HG03342 (cell line): ENCODE data around the gene CYB561D2.

ENCODE experiments used
- ATAC-seq: cut with Tn5 transposase; IDR thresholded peaks from one replicate; pipeline ENCODE4 v1.9.1; 2021; ENCODE audit warnings: mild to moderate bottlenecking, moderate library complexity; ENCODE audit not compliant: unreplicated experiment

CYB561D2 gene

DNA sequence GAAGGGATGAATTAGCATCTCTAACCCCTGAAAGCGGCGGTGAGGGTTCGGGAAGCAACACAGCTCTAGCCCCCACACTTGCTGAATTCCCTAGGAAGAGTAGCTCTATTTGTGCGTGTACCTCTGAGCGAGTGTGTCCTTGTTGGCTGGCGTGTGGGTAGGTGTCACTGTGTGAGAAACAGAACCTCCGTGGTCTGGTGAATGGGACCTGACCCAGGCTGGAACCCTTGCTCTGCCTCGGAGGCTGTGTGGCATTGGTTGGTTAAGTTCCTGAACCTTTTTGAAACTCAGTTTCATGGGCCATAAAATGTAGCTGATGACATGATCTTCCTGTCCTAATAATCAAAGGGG is 9.1 kb downstream of the CYB561D2 start:
- ATAC-seq, result no peak

GRCh38 chr3:50364573-50365079 is 14.0 kb downstream of the CYB561D2 start:
- ATAC-seq, result peak; percentile 4

DNA sequence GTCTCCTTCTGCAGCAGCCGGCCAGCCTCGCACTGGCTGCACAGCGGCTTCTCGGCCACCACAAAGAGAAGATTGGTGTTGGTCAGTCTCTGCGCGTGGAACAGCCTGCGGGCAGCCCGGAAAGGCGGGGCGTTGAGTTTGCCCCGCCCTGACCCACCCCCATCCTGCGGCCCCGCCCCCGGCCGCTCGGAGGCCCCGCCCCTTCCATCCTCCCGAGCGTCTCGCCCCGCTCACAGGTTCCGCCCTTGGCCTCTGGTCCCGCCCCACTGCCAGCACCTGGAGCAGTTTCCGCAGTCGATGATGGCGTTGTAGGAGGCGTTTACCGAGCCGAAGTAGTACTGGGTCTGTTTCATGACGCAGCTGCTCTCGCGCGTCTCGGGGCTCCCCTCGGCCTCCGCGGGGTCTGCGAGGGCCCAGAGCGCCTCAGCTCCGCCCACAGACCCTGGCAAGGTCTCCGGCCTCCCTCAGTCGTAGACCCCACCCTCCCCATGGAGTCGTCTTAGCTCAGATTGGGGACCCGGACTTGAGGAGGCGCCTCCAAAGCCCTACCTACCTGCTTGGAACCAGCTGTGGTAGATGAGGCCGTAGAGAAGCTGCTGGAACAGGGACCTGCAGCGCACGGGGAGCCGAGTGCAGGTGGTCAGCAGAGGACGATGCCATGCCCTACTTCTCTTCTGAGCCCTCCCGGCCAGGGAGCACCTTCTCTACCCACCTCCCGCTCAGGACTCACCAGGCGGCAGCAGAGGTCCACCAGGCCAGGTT is 14.6 kb downstream of the CYB561D2 start:
- ATAC-seq, result peak; percentile 89

DNA sequence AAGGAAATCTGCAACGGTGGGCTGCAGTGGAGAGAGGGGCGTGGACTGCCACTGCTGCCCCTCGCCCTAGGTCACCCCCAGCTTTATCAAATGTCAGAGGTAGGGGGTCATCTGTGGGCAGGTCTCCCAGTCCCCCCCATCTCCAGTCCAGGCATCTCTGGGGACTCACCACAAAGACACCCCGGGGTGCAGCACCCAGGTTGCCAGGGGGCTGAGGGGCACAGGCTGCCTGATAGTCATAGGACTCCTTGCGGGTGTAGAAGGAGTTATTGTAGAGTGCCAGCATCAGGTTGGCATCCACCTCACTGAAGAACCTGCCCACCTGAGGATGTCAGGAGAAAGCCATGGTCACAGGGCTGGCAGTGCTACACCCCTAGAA is 15.2 kb downstream of the CYB561D2 start:
- ATAC-seq, result no peak

GRCh38 chr3:50369012-50369670 is 18.5 kb downstream of the CYB561D2 start:
- ATAC-seq, result no peak

- ATAC-seq, result no peak
Observed at GRCh38 chr3:50370594-50370993, 19.9 kb downstream of the CYB561D2 start.

GRCh38 chr3:50371133-50371685 is 20.5 kb downstream of the CYB561D2 start:
- no peak for ATAC-seq

DNA sequence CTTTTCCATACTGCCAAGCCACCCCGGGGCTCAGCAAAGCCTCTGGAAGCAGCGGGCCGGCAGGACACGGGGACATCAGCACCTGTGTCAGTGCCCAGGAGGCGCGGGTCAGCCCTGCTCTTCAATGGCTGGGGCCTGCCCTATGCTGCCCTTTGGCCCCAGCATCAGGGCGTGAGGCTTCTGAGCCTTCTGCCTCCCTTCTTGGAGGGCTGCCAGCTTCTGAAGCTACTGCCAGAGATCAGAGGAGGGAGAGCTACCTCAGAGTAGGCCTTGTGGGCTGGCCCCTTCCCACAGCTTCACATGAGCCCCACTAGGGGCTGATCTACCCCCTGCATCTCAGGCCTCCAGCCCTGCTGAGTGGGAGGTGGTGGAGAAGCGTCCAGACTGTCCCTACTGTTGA is 21.7 kb downstream of the CYB561D2 start:
- ATAC-seq, result no peak

- no peak for ATAC-seq
Observed at GRCh38 chr3:50373146-50374051, 22.7 kb downstream of the CYB561D2 start.

GRCh38 chr3:50374363-50375257 is 23.9 kb downstream of the CYB561D2 start:
- ATAC-seq, result no peak

- no peak for ATAC-seq
Observed at GRCh38 chr3:50375258-50375931, 24.7 kb downstream of the CYB561D2 start.

DNA sequence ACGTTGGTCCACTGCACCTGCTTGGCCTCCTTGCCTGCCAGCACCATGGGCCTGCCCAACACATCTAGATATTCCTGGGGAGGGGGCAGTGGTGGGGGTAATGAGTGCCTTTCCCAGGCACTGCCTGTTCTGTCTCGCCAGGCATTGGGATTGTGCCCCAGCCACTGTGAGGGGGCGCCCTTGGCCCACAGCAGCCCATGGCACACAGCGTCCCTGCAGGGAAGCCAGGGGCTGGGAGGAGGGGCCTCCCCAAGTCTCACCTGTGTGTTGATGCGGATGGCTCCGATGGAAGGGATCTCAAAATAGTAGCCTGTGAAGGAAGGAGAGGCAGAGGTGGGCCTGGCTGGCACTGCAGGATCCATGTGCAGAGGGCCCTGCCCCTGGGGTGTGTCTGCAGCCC is 27.4 kb downstream of the CYB561D2 start:
- ATAC-seq, result no peak

GRCh38 chr3:50378757-50379156 is 28.1 kb downstream of the CYB561D2 start:
- ATAC-seq, result no peak

GRCh38 chr3:50380405-50381085 is 29.9 kb downstream of the CYB561D2 start:
- no peak for ATAC-seq

GRCh38 chr3:50381383-50381782 is 30.7 kb downstream of the CYB561D2 start:
- no peak for ATAC-seq

DNA sequence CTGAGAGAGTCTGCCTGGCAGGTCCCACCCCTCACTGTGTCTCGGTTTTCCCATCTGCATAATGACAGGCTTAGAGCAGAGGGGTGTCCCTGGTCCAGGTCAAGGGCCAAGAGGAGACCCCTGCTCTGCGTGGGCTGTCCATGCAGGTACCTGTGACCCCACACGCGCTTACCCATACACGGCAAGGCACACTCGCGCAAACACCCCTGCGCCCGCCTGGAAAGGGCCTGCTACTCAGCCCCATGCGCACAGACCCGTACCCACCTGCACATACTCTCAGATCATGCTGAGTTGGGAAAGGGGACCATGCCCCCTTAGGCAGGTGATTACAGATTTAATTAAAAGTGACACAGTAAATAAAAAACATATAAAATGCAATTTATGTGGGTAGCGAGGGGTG is 32.1 kb downstream of the CYB561D2 start:
- no peak for ATAC-seq

GRCh38 chr3:50383750-50384149 is 33.1 kb downstream of the CYB561D2 start:
- no peak for ATAC-seq

- ATAC-seq, result no peak
Observed at GRCh38 chr3:50385754-50386153, 35.1 kb downstream of the CYB561D2 start.
